HepG2 (cell line): ENCODE measurements around the gene DNAJC11. TPM values are rescaled to one million over a fixed set of nuclear protein-coding genes. Genes with fewer than 3 reads are reported as not detected.

Experiments
- CAMTA2 ChIP-seq: sonication (generic); formaldehyde crosslinking; IDR thresholded peaks from 2 replicates; pipeline ENCODE4 v1.4.0; 2020; ENCODE audit warnings: mild to moderate bottlenecking, missing genetic modification reagents, borderline replicate concordance
- EED ChIP-seq: sonication (generic); formaldehyde crosslinking; IDR thresholded peaks from 2 replicates; pipeline ENCODE4 v1.5.0; 2020; ENCODE audit warnings: mild to moderate bottlenecking, missing genetic modification reagents
- KIAA2018 ChIP-seq: sonication (generic); formaldehyde crosslinking; IDR thresholded peaks from 2 replicates; pipeline ENCODE4 v1.5.0; 2020; ENCODE audit warnings: mild to moderate bottlenecking, missing genetic modification reagents, borderline replicate concordance
- KLF11 ChIP-seq: IDR thresholded peaks from 2 replicates; pipeline ENCODE4 v1.6.1; 2016; ENCODE audit warnings: missing compliant biosample characterization
- MAF1 ChIP-seq: sonication (generic); formaldehyde crosslinking; IDR thresholded peaks from 2 replicates; pipeline ENCODE4 v1.5.0; 2020; ENCODE audit warnings: missing genetic modification reagents, borderline replicate concordance
- PHF20 ChIP-seq: sonication (generic); formaldehyde crosslinking; IDR thresholded peaks from 2 replicates; pipeline ENCODE4 v1.5.0; 2020; ENCODE audit warnings: mild to moderate bottlenecking, missing genetic modification reagents
- RAD21 ChIP-seq: fragments of 450-650 bp; formaldehyde crosslinking; IDR thresholded peaks from 2 replicates; pipeline ENCODE4 v1.5.0; 2020; ENCODE audit warnings: mild to moderate bottlenecking
- RBM22 ChIP-seq: fragments of 200-400 bp; formaldehyde crosslinking; optimal IDR thresholded peaks from 2 replicates; pipeline ENCODE3; 2017; ENCODE audit warnings: mild to moderate bottlenecking, low read length, moderate library complexity
- RXRA ChIP-seq: sonication (generic); formaldehyde crosslinking; IDR thresholded peaks from 2 replicates; pipeline ENCODE4 v1.5.1; 2020; ENCODE audit warnings: missing genetic modification reagents
- SMC3 ChIP-seq: IDR thresholded peaks from 2 replicates; pipeline ENCODE4 v1.6.1; 2011; ENCODE audit warnings: low read length, improper control_type of control experiment
- ZBTB2 ChIP-seq: sonication (generic); formaldehyde crosslinking; IDR thresholded peaks from 2 replicates; pipeline ENCODE4 v1.8.0; 2022; ENCODE audit warnings: low read depth, missing genetic modification reagents
- ZBTB39 ChIP-seq: sonication (generic); formaldehyde crosslinking; IDR thresholded peaks from 2 replicates; pipeline ENCODE4 v1.5.0; 2020; ENCODE audit warnings: missing genetic modification reagents
- ZFP41 ChIP-seq: sonication (generic); formaldehyde crosslinking; IDR thresholded peaks from 2 replicates; pipeline ENCODE4 v1.4.0; 2020; ENCODE audit warnings: mild to moderate bottlenecking, missing genetic modification reagents, borderline replicate concordance
- ZKSCAN5 ChIP-seq: sonication (generic); formaldehyde crosslinking; IDR thresholded peaks from 2 replicates; pipeline ENCODE4 v1.5.1; 2020; ENCODE audit warnings: mild to moderate bottlenecking, missing genetic modification reagents
- ZNF770 ChIP-seq: sonication (generic); formaldehyde crosslinking; IDR thresholded peaks from 2 replicates; pipeline ENCODE4 v1.5.0; 2020; ENCODE audit warnings: mild to moderate bottlenecking, missing genetic modification reagents
- ZNF850 ChIP-seq: sonication (generic); formaldehyde crosslinking; conservative IDR thresholded peaks from 2 replicates; pipeline ENCODE4 v1.9.0; 2021; ENCODE audit warnings: mild to moderate bottlenecking, missing genetic modification reagents
- polyA plus RNA-seq, 8 experiments: library from polyadenylated mRNA; depleted of rRNA in 3 of 8; stranded (reverse) in 7 of 8; unstranded in 1 of 8; fragments of >200 nt; fragmentation: Illumina TruSeq in 4 of 8; extraction: Trizol in 4 of 8; gene quantifications; 2 replicates each; pipeline versions ENCODE4 v1.2.1 to v1.2.3, GENCODE V29; 2011 to 2016; ENCODE audit warnings: low read depth in 4 of 8, missing spikeins in 1 of 8, mixed read lengths in 1 of 8; ENCODE audit not compliant: insufficient read depth in 1 of 8
- total RNA-seq, 5 experiments: library from RNA; depleted of rRNA; stranded (reverse); fragments of >200 nt; fragmentation: Illumina TruSeq; extraction: Trizol; gene quantifications; 2 replicates each; pipeline ENCODE4 v1.2.3, GENCODE V29; 2016; ENCODE audit warnings: low read depth in 1 of 5

DNAJC11 gene
- total and polyA plus RNA-seq, 2 of the 13 experiments (the other 11 are each of a cell fraction or from before 2014, with no cell fraction given), result 25.1 to 47.6 TPM

- TF ChIP-seq ZBTB39 (CRISPR knock-in tag) (peak; percentile 36; the same call in 1 of the 2 replicates), PHF20 (CRISPR knock-in tag) (peak; percentile 95), ZKSCAN5 (no peak), EED (CRISPR knock-in tag) (peak; percentile 88), ZFP41 (CRISPR knock-in tag) (peak; percentile 98; the same call in 1 of the 2 replicates), KLF11 (CRISPR knock-in tag) (no peak), RAD21 (CRISPR knock-in tag) (peak; percentile 48), RXRA (CRISPR knock-in tag) (peak; percentile 49; the same call in 1 of the 2 replicates), ZNF770 (CRISPR knock-in tag) (peak; percentile 90), ZBTB2 (CRISPR knock-in tag) (peak; percentile 95), ZNF850 (CRISPR knock-in tag) (no peak), CAMTA2 (CRISPR knock-in tag) (no peak), RBM22 (no peak), KIAA2018 (CRISPR knock-in tag) (no peak), MAF1 (CRISPR knock-in tag) (no peak; the same call in 1 of the 2 replicates), SMC3 (no peak)
Measured at GRCh38 chr1:6701437-6702153, at the start of gene DNAJC11 (continued).
